Measurements from ENCODE around the gene MKS1.

Gene MKS1

GRCh38 chr17:58196610-58197009, 22.4 kb downstream of the MKS1 start:
- DNase-seq, result no peak

- no peak for DNase-seq
These were observed 23.4 kb downstream of the MKS1 start for GRCh38 chr17:58195518-58196123.

- no peak for DNase-seq
These were observed 25.3 kb downstream of the MKS1 start for GRCh38 chr17:58193641-58194255.

- DNase-seq, result no peak
These were observed 26.4 kb downstream of the MKS1 start, which contains the start of gene EPX for GRCh38 chr17:58192612-58193011. Gene EPX, plus strand, starts transcription at chr17:58192726. Its CDS starts 121 bp downstream, at chr17:58192847.

GRCh38 chr17:58191241-58191896, 27.7 kb downstream of the MKS1 start:
- no peak for DNase-seq

GRCh38 chr17:58189436-58190146, 29.5 kb downstream of the MKS1 start:
- DNase-seq, result no peak

- DNase-seq, result no peak
These were observed 31.4 kb downstream of the MKS1 start for GRCh38 chr17:58187675-58188074.

GRCh38 chr17:58187063-58187462, 32.0 kb downstream of the MKS1 start:
- no peak for DNase-seq

- no peak for DNase-seq
These were observed 32.5 kb downstream of the MKS1 start for GRCh38 chr17:58186591-58186990.

- no peak for DNase-seq
These were observed 33.9 kb downstream of the MKS1 start for GRCh38 chr17:58184986-58185761.

GRCh38 chr17:58184308-58184985, 34.6 kb downstream of the MKS1 start:
- DNase-seq, result no peak

GRCh38 chr17:58183514-58183913, 35.5 kb downstream of the MKS1 start:
- DNase-seq, result no peak

- no peak for DNase-seq
These were observed 37.3 kb downstream of the MKS1 start for GRCh38 chr17:58181796-58182195.

GRCh38 chr17:58176200-58176599, 42.9 kb downstream of the MKS1 start:
- DNase-seq, result no peak

- DNase-seq, result no peak
These were observed 44.2 kb downstream of the MKS1 start for GRCh38 chr17:58174871-58175270.

GRCh38 chr17:58172369-58173071, 46.5 kb downstream of the MKS1 start:
- DNase-seq, result peak; percentile 36 to 76

GRCh38 chr17:58170622-58171021, 48.4 kb downstream of the MKS1 start:
- DNase-seq, result peak in 1 of 2 donors; percentile 27

- DNase-seq, result no peak
These were observed 52.4 kb downstream of the MKS1 start, which contains the start of gene OR4D2 for GRCh38 chr17:58166682-58167081. Gene OR4D2, plus strand, starts transcription at chr17:58166982. Its CDS starts 2,674 bp downstream, at chr17:58169656.

GRCh38 chr17:58165981-58166380, 53.1 kb downstream of the MKS1 start:
- no peak for DNase-seq

- DNase-seq, result no peak
These were observed 57.5 kb downstream of the MKS1 start for GRCh38 chr17:58161566-58161965.

- no peak for DNase-seq
These were observed 60.9 kb downstream of the MKS1 start for GRCh38 chr17:58158181-58158580.
